GM23338 (cell line): ENCODE results near the gene ISY1.

Experiments used
- CTCF ChIP-seq, 2 experiments: fragments of 200-600 bp in 1 of 2; sonication (generic) in 1 of 2; conservative IDR thresholded peaks; 2 replicates each; pipeline versions ENCODE4 v1.5.1 to v1.6.1; 2016 to 2017; ENCODE audit warnings: antibody characterized with exemption in 2 of 2, low read depth in 2 of 2, mild to moderate bottlenecking in 2 of 2, moderate library complexity in 1 of 2
- EZH2 ChIP-seq: fragments of 200-600 bp; sonication (generic); IDR thresholded peaks from one replicate; pipeline ENCODE4 v1.8.0; 2017; ENCODE audit warnings: antibody characterized with exemption, mild to moderate bottlenecking, low read depth; ENCODE audit not compliant: unreplicated experiment
- TF ChIP-seq, protein P1 (sequence below): IDR thresholded peaks from one replicate; pipeline ENCODE4 v1.6.1; 2018; ENCODE audit warnings: antibody characterized with exemption; ENCODE audit not compliant: unreplicated experiment

GRCh38 chr3:129139911-129140310, 21.0 kb downstream of the ISY1 start:
- TF ChIP-seq CTCF (conservative IDR thresholded peaks at IDR 0.05; ENCODE audit: low read depth in 2 of 2) (no peak), EZH2 (no peak)
- TF ChIP-seq, protein P1, sequence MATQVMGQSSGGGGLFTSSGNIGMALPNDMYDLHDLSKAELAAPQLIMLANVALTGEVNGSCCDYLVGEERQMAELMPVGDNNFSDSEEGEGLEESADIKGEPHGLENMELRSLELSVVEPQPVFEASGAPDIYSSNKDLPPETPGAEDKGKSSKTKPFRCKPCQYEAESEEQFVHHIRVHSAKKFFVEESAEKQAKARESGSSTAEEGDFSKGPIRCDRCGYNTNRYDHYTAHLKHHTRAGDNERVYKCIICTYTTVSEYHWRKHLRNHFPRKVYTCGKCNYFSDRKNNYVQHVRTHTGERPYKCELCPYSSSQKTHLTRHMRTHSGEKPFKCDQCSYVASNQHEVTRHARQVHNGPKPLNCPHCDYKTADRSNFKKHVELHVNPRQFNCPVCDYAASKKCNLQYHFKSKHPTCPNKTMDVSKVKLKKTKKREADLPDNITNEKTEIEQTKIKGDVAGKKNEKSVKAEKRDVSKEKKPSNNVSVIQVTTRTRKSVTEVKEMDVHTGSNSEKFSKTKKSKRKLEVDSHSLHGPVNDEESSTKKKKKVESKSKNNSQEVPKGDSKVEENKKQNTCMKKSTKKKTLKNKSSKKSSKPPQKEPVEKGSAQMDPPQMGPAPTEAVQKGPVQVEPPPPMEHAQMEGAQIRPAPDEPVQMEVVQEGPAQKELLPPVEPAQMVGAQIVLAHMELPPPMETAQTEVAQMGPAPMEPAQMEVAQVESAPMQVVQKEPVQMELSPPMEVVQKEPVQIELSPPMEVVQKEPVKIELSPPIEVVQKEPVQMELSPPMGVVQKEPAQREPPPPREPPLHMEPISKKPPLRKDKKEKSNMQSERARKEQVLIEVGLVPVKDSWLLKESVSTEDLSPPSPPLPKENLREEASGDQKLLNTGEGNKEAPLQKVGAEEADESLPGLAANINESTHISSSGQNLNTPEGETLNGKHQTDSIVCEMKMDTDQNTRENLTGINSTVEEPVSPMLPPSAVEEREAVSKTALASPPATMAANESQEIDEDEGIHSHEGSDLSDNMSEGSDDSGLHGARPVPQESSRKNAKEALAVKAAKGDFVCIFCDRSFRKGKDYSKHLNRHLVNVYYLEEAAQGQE = no peak
